ENCODE results near the gene VN1R5. TPM values are rescaled to one million over a fixed set of nuclear protein-coding genes. Genes with fewer than 3 reads are reported as not detected.

VN1R5 gene
- total RNA-seq, 1 donor from 2014 or later, result not detected

DNA sequence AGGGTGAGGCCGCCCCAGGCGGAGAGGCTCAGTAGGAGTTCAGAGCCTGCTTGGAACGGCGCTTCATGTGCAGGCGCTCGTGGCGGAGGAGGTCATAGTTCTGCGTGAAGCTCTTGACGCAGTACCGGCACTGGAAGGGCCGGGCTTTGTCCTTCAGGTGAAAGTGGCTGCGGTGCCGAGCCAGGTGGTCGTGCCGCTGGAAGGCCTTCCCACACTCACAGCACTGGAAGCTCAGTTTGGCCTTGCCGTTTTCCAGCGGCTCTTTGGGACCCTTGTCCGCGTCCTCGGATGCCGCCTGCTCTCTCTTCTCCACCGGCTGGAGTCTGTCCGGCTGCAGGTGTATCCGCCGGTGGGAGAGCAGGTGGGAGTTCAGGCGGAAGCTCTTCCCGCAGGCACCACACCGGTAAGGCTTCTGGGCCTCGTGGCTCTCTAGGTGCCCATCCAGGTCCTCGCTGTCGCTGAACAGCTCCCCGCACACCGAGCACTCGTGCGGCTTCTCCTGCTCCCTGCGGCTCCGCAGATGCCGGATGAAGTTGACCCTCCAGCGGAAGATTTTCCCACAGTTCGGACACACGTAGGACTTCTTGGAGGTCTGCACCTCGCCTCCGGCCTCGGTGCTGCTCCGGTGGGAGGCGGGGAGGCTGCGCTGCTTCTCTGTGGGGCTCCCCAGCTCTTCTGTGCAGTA, 44.8 kb downstream of the VN1R5 start:
- no peak for DNase-seq (ENCODE audit: low read depth in 2 of 2)

DNA sequence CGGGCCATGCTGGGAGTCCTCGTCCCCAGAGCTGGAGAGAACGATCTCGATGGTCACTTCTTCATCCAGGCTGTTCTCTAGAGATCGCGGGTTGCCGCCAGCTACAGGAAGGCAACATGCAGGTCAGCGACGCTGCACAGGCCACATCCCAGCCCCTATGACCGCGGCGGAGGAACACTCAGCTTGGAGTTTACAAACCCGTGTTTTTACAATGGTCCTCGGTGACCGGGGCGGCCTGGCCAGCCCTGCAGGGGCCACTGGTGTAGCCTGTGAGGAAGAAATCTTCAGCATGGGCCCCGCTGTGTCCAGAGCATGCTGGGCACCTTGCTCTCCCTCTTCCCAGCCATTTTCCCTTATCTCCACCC, 45.3 kb downstream of the VN1R5 start:
- DNase-seq (ENCODE audit: low read depth in 2 of 2), result no peak

DNA sequence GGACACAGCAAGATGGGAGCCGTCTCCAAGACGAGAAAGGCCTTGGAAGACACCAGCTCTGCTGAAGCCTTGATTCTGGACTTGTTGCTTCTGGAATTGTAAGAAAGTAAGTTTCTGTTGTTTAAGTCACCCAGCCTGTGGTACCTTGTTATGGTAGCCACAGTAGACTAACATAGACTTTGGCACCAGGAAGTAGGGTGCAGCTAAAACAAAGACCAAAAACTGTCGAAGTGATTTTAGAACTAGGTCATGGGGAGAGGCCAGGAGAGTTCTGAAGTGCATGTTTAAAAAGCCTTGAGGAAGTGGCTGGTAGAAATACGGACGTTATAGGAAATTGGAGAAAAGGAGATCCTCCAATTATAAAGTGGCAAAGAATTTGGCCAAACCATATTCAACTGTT, 47.3 kb downstream of the VN1R5 start:
- no peak for DNase-seq (ENCODE audit: low read depth in 2 of 2)

DNA sequence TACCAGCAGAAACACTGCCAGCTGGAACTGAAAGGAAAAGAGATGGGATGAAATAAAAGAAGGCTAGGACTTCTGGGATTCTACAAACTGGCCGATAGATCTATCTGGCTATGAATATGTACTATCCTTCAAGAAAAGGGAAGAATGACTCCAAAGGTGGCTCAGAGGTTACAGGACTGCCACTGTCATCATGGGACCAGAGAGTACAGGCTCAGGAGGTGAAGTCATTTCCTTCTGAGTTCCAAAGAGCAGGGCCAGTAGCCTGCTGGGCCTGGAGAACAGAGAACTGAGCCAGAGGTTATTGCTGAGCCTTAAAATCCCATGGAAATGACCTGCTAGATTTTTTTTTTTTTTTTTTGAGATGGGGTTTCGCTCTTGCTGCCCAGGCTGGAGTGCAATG, 48.2 kb downstream of the VN1R5 start:
- peak in 1 of 2 donors; percentile 60 for DNase-seq (ENCODE audit: low read depth in 2 of 2)

Other genes with a start within 250 kb of the VN1R5 start
- gene ZNF695, start 248.0 kb upstream of the VN1R5 start, total RNA-seq, result 0.99 and 1.7 TPM in 2 replicates
- gene ZNF670, start 177.3 kb upstream of the VN1R5 start, total RNA-seq, result 4.4 and 7.5 TPM in 2 replicates
- gene ZNF669, start 151.7 kb upstream of the VN1R5 start, total RNA-seq, result 8.1 and 14.5 TPM in 2 replicates
- gene ZNF124, start 84.1 kb upstream of the VN1R5 start, total RNA-seq, result 48.4 and 59.3 TPM in 2 replicates
- 15.3 and 26.6 TPM in 2 replicates for gene ZNF496, start 75.8 kb downstream of the VN1R5 start, total RNA-seq
- under 0.01 TPM in 2 replicates for gene NLRP3, start 160.1 kb downstream of the VN1R5 start, total RNA-seq
- not detected in 2 replicates for gene OR2B11, start 202.0 kb downstream of the VN1R5 start, total RNA-seq

All from lung microvascular endothelial cell (primary cell).